Prostate gland (tissue), 2 donors: Measurements from ENCODE around the gene INSR.

Experiments used
- POLR2A ChIP-seq: fragments of 450-650 bp; IDR thresholded peaks from one replicate; pipeline ENCODE4 v1.6.1; 2016; ENCODE audit warnings: antibody characterized with exemption, mild to moderate bottlenecking
- POLR2AphosphoS5 ChIP-seq: sonication (generic); formaldehyde crosslinking; IDR thresholded peaks from one replicate; pipeline ENCODE4 v1.6.1; 2017; ENCODE audit warnings: antibody characterized with exemption
- TF ChIP-seq, protein P1 (sequence below), 4 experiments: fragments of 200-600 bp in 2 of 4; fragments of 450-650 bp in 2 of 4; sonication (generic) in 2 of 4; IDR thresholded peaks; 1 replicate in 3 of 4; 2 replicates in 1 of 4; pipeline ENCODE4 v1.5.1; 2016 to 2019; ENCODE audit warnings: antibody characterized with exemption in 4 of 4, mild to moderate bottlenecking in 2 of 4, moderate library complexity in 2 of 4

DNA sequence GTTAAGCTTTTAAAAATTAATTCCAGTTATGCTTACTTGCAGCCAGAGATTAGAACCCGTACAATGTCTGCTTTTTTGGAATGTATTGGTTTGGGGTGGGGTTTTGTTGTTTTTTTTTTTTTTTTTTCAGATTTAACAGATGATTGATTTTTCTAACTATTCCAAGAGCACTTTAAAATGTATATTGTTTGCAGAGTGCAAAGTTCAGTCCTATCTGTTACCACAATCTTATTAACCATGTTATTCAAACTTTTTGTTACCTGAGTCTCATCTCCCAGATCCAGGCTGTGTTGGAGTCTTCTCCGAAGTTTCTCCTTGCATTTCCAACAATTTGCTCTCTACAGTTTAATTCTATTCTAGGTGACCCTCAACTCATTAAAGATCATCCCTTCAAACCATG is 91.3 kb downstream of the INSR start:
- TF ChIP-seq, protein P1, sequence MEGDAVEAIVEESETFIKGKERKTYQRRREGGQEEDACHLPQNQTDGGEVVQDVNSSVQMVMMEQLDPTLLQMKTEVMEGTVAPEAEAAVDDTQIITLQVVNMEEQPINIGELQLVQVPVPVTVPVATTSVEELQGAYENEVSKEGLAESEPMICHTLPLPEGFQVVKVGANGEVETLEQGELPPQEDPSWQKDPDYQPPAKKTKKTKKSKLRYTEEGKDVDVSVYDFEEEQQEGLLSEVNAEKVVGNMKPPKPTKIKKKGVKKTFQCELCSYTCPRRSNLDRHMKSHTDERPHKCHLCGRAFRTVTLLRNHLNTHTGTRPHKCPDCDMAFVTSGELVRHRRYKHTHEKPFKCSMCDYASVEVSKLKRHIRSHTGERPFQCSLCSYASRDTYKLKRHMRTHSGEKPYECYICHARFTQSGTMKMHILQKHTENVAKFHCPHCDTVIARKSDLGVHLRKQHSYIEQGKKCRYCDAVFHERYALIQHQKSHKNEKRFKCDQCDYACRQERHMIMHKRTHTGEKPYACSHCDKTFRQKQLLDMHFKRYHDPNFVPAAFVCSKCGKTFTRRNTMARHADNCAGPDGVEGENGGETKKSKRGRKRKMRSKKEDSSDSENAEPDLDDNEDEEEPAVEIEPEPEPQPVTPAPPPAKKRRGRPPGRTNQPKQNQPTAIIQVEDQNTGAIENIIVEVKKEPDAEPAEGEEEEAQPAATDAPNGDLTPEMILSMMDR (IDR thresholded peaks at IDR 0.05), result no peak
- TF ChIP-seq POLR2A (no peak), POLR2AphosphoS5 (no peak)
